Osteocyte (in vitro differentiated cells): ENCODE measurements around the gene COL4A2. TPM values are rescaled to one million over a fixed set of nuclear protein-coding genes. Genes with fewer than 3 reads are reported as not detected.

ENCODE experiments used
- DNase-seq: peaks from one replicate; pipeline ENCODE4 v3.0.0; 2021; ENCODE audit warnings: mixed read lengths; ENCODE audit not compliant: unreplicated experiment; ENCODE audit errors: extremely low spot score
- H3K27ac Mint-ChIP-seq: one replicate; pipeline ENCODE4 v1.8.0; 2021; ENCODE audit warnings: mild to moderate bottlenecking, mixed read lengths; ENCODE audit not compliant: unreplicated experiment
- H3K27me3 Mint-ChIP-seq: one replicate; pipeline ENCODE4 v1.8.0; 2021; ENCODE audit warnings: mixed read lengths; ENCODE audit not compliant: unreplicated experiment
- H3K36me3 Mint-ChIP-seq: one replicate; pipeline ENCODE4 v1.8.0; 2021; ENCODE audit warnings: mixed read lengths; ENCODE audit not compliant: unreplicated experiment
- H3K4me1 Mint-ChIP-seq: one replicate; pipeline ENCODE4 v1.8.0; 2021; ENCODE audit warnings: mixed read lengths; ENCODE audit not compliant: unreplicated experiment
- H3K4me3 Mint-ChIP-seq: one replicate; pipeline ENCODE4 v1.8.0; 2021; ENCODE audit warnings: mild to moderate bottlenecking, moderate library complexity, mixed read lengths; ENCODE audit not compliant: unreplicated experiment
- H3K9me3 Mint-ChIP-seq: one replicate; pipeline ENCODE4 v1.8.0; 2021; ENCODE audit warnings: mixed read lengths; ENCODE audit not compliant: unreplicated experiment
- CTCF ChIP-seq: fragments of 200-600 bp; sonication (generic); IDR thresholded peaks from 2 replicates; pipeline ENCODE4 v1.5.0; 2021; ENCODE audit warnings: antibody characterized with exemption, mild to moderate bottlenecking, moderate library complexity
- total RNA-seq: library from RNA; stranded (reverse); gene quantifications from 2 replicates; pipeline ENCODE4 v1.2.1, GENCODE V29; 2021

The COL4A2 gene
- total RNA-seq, 1 donor from 2014 or later = 2,001 TPM

- TF ChIP-seq CTCF = no peak
- Mint-ChIP-seq H3K27me3 (no peaks in the 10 kb centered on the region), H3K27ac (no peak overlapping the region), H3K9me3 (no peaks in the 10 kb centered on the region), H3K4me1 (peaks cover 19% of the 10 kb centered on the region), H3K4me3 (no peak overlapping the region), H3K36me3 (peaks cover 1% of the 10 kb centered on the region)
- no peak for DNase-seq
Observed at GRCh38 chr13:110533771-110534670, 226.9 kb downstream of the COL4A2 start.

- H3K27ac Mint-ChIP-seq = no peak overlapping the region
Observed at GRCh38 chr13:110535526-110535925, 228.4 kb downstream of the COL4A2 start.

DNA sequence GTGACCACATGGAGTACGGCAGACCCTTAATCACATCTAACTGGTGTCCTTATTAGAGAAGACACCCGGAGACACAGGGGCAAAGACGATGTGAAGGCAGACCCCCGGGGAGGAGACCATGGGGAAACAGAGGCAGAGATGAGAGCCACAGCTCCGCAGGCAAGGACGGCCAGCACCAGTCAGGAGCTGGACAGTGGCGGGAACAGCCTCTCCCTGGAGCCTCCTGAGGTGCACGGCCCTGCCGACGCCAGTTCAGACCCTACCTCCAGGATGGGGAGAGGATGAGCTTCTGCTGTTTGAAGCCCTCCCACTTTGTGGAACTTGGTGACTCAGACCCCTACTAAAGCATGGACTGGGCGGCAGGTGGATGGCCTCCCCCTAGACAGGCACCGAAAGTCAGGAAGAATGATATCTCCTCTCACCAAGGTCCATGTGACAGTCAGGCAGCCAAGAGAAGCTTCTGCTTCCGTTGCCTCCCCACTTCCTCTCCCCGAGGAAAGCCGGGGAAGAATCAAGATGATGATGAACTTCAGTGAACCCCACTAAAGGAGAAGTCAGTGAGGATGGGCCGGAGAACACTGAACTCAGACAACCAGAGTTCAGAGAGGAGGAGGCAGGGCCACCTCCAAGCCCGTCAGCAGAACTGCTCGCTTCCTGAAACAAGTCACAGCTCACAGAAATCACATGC, 229.1 kb downstream of the COL4A2 start:
- Mint-ChIP-seq H3K4me3 (no peak overlapping the region), H3K4me1 (peaks cover 16% of the 10 kb centered on the region), H3K9me3 (no peaks in the 10 kb centered on the region), H3K27me3 (no peaks in the 10 kb centered on the region), H3K27ac (no peak overlapping the region), H3K36me3 (peaks cover 1% of the 10 kb centered on the region)
- no peak for DNase-seq
- TF ChIP-seq CTCF = no peak

More at GRCh38 chr13:110535526-110535925, 228.4 kb downstream of the COL4A2 start:
- Mint-ChIP-seq H3K27me3 (no peaks in the 10 kb centered on the region), H3K36me3 (peaks cover 1% of the 10 kb centered on the region), H3K4me3 (no peak overlapping the region), H3K9me3 (no peaks in the 10 kb centered on the region), H3K4me1 (peaks cover 11% of the 10 kb centered on the region)
- DNase-seq = no peak
- no peak for TF ChIP-seq CTCF

GRCh38 chr13:110538632-110539031, 231.5 kb downstream of the COL4A2 start:
- H3K4me3 Mint-ChIP-seq = no peak overlapping the region
- H3K27me3 Mint-ChIP-seq = no peaks in the 10 kb centered on the region
- DNase-seq = no peak
- H3K27ac Mint-ChIP-seq = no peak overlapping the region
- peaks cover 1% of the 10 kb centered on the region for H3K36me3 Mint-ChIP-seq
- TF ChIP-seq CTCF = no peak
- H3K9me3 Mint-ChIP-seq = no peaks in the 10 kb centered on the region
- peaks cover 28% of the 10 kb centered on the region for H3K4me1 Mint-ChIP-seq

- TF ChIP-seq CTCF = no peak
- no peaks in the 10 kb centered on the region for H3K27me3 Mint-ChIP-seq
- peaks cover 8% of the 10 kb centered on the region for H3K36me3 Mint-ChIP-seq
- H3K9me3 Mint-ChIP-seq = peaks cover 5% of the 10 kb centered on the region
- H3K27ac Mint-ChIP-seq = no peak overlapping the region
- peaks cover 24% of the 10 kb centered on the region for H3K4me1 Mint-ChIP-seq
- no peak overlapping the region for H3K4me3 Mint-ChIP-seq
- DNase-seq = no peak
Observed at GRCh38 chr13:110539894-110540293, 232.8 kb downstream of the COL4A2 start.
